ENCODE data around the gene ERC2. TPM values are rescaled to one million over a fixed set of nuclear protein-coding genes. Genes with fewer than 3 reads are reported as not detected.

The ERC2 gene
- total and polyA plus RNA-seq, 2 donors (not counting 1 experiment from before 2014, with no cell fraction given) = 0.14 to 0.17 TPM

- Histone ChIP-seq H3K27ac (ENCODE audit: insufficient read depth, low read length) (no peak overlapping the region), H3K9me3 (ENCODE audit: control insufficient read depth, insufficient read depth, low read depth, low read length) (no peaks in the 10 kb centered on the region), H3K36me3 (ENCODE audit: control insufficient read depth, insufficient read depth, low read length) (peaks cover 24% of the 10 kb centered on the region), H3K4me2 (ENCODE audit: extremely low read depth, insufficient read depth, low read length) (no peak overlapping the region), H3K4me3 (replicated peaks in 1 of 4; ENCODE audit: control extremely low read depth in 1 of 4, insufficient read depth in 1 of 4, low read depth in 3 of 4, low read length in 4 of 4) (no peak overlapping the region), H3K79me2 (ENCODE audit: control insufficient read depth, insufficient read depth, low read length) (peaks cover 59% of the 10 kb centered on the region), H3K27me3 (ENCODE audit: control insufficient read depth, insufficient read depth, low read length) (no peaks in the 10 kb centered on the region), H2AFZ (ENCODE audit: low read length) (no peak overlapping the region), H4K20me1 (ENCODE audit: control insufficient read depth, extremely low read depth, insufficient read depth, low read length) (no peaks in the 10 kb centered on the region), H3K4me1 (ENCODE audit: control insufficient read depth, extremely low read depth, insufficient read depth, low read length) (peaks cover 4% of the 10 kb centered on the region), H3K9ac (ENCODE audit: insufficient read depth, low read length) (no peak overlapping the region)
- no peak for DNase-seq (ENCODE audit: low read depth in 2 of 2)
- TF ChIP-seq EZH2 (IDR thresholded peaks at IDR 0.05; ENCODE audit: low read length, missing control alignments) (no peak), CTCF (conservative IDR thresholded peaks at IDR 0.05 in 1 of 2, IDR thresholded peaks at IDR 0.05 in 1 of 2; ENCODE audit: low read depth in 1 of 2, low read length in 2 of 2) (no peak)
These were observed 994.5 kb downstream of the ERC2 start for GRCh38 chr3:55473788-55474187.

- H4K20me1 ChIP-seq (ENCODE audit: control insufficient read depth, extremely low read depth, insufficient read depth, low read length) = no peaks in the 10 kb centered on the region
- peaks cover 5% of the 10 kb centered on the region for H3K4me1 ChIP-seq (ENCODE audit: control insufficient read depth, extremely low read depth, insufficient read depth, low read length)
- H3K36me3 ChIP-seq (ENCODE audit: control insufficient read depth, insufficient read depth, low read length) = peaks cover 27% of the 10 kb centered on the region
- peaks cover 39% of the 10 kb centered on the region for H3K79me2 ChIP-seq (ENCODE audit: control insufficient read depth, insufficient read depth, low read length)
- H3K4me3 ChIP-seq (replicated peaks in 1 of 4; ENCODE audit: control extremely low read depth in 1 of 4, insufficient read depth in 1 of 4, low read depth in 3 of 4, low read length in 4 of 4) = no peak overlapping the region
- no peak overlapping the region for H3K4me2 ChIP-seq (ENCODE audit: extremely low read depth, insufficient read depth, low read length)
- no peak overlapping the region for H2AFZ ChIP-seq (ENCODE audit: low read length)
- no peaks in the 10 kb centered on the region for H3K9me3 ChIP-seq (ENCODE audit: control insufficient read depth, insufficient read depth, low read depth, low read length)
- H3K27me3 ChIP-seq (ENCODE audit: control insufficient read depth, insufficient read depth, low read length) = no peaks in the 10 kb centered on the region
- no peak for TF ChIP-seq CTCF (conservative IDR thresholded peaks at IDR 0.05 in 1 of 2, IDR thresholded peaks at IDR 0.05 in 1 of 2; ENCODE audit: low read depth in 1 of 2, low read length in 2 of 2)
- no peak for TF ChIP-seq EZH2 (IDR thresholded peaks at IDR 0.05; ENCODE audit: low read length, missing control alignments)
- no peak overlapping the region for H3K27ac ChIP-seq (ENCODE audit: insufficient read depth, low read length)
- no peak for DNase-seq (ENCODE audit: low read depth in 2 of 2)
- no peak overlapping the region for H3K9ac ChIP-seq (ENCODE audit: insufficient read depth, low read length)
These were observed 996.6 kb downstream of the ERC2 start for GRCh38 chr3:55471522-55472280.

GRCh38 chr3:55471084-55471483 is 997.2 kb downstream of the ERC2 start:
- no peak overlapping the region for H3K4me3 ChIP-seq (replicated peaks in 1 of 4; ENCODE audit: control extremely low read depth in 1 of 4, insufficient read depth in 1 of 4, low read depth in 3 of 4, low read length in 4 of 4)
- no peaks in the 10 kb centered on the region for H4K20me1 ChIP-seq (ENCODE audit: control insufficient read depth, extremely low read depth, insufficient read depth, low read length)
- no peak overlapping the region for H2AFZ ChIP-seq (ENCODE audit: low read length)
- TF ChIP-seq CTCF (conservative IDR thresholded peaks at IDR 0.05 in 1 of 2, IDR thresholded peaks at IDR 0.05 in 1 of 2; ENCODE audit: low read depth in 1 of 2, low read length in 2 of 2) = no peak
- no peak for TF ChIP-seq EZH2 (IDR thresholded peaks at IDR 0.05; ENCODE audit: low read length, missing control alignments)
- no peak overlapping the region for H3K9ac ChIP-seq (ENCODE audit: insufficient read depth, low read length)
- H3K27me3 ChIP-seq (ENCODE audit: control insufficient read depth, insufficient read depth, low read length) = no peaks in the 10 kb centered on the region
- DNase-seq (ENCODE audit: low read depth in 2 of 2) = no peak
- no peak overlapping the region for H3K4me2 ChIP-seq (ENCODE audit: extremely low read depth, insufficient read depth, low read length)
- H3K36me3 ChIP-seq (ENCODE audit: control insufficient read depth, insufficient read depth, low read length) = peaks cover 27% of the 10 kb centered on the region
- H3K4me1 ChIP-seq (ENCODE audit: control insufficient read depth, extremely low read depth, insufficient read depth, low read length) = peaks cover 2% of the 10 kb centered on the region
- no peak overlapping the region for H3K27ac ChIP-seq (ENCODE audit: insufficient read depth, low read length)
- peaks cover 33% of the 10 kb centered on the region for H3K79me2 ChIP-seq (ENCODE audit: control insufficient read depth, insufficient read depth, low read length)
- H3K9me3 ChIP-seq (ENCODE audit: control insufficient read depth, insufficient read depth, low read depth, low read length) = no peaks in the 10 kb centered on the region

Data from fibroblast of lung (primary cell).